T-helper 22 cell (primary cell): ENCODE measurements around the gene GRM2.
A peak's percentile ranks its signal among the peaks of the same experiment; 100 is the strongest.

Experiments used
- DNase-seq: peaks from one replicate; pipeline ENCODE4 v3.0.0-alpha.2; 2020; ENCODE audit warnings: low read depth

The GRM2 gene

DNA sequence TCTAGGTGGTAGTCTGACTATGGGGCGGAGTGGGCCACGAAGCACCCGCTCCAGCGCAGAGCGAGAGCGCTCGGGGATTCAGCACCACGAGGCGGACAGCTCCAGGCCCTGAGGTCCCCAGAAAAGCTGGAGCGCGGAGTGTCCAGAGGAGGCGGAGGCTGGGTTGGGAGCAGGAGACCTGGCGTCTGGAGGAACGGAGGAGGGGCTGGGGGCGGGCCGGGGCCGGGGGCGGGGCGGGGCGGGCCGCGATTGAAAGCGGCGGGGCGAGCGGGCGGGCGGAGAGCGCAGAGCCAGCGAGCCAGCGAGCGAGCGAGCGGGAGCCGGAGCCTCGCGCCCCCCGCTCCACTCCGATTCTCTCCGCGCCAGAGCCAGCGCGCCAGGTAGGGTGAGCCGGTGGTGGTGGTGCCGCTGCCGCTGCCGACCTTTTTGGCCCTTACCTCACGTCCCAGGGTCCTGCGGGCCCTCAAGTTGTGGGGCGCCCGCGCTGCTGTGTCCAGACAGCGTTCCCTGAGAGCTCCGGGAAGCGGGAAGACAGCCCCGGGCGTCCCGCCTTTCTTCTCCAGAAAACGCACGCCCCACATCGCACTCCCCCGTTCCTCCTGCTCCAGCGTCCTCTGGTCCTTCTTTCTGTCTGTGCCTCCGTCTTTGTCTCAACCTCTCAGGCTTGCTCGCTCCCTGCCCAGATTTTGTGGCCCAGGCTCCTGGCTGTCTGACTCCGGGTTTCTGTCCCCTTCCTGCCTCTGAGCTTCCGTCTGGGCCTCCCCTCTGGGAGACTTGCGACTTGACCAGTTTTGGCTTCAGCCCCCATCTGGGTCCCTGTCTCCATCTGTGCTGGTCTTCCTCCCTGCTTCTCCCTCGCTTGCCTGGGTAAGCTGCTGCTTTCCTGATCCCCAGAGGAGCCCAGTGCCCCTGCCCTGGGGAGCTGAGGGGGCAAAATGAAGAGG is at the start of gene GRM2:
TSS of gene GRM2 (plus strand) at position 281 of the 944 bp plus-strand sequence. CDS start 1,916 bp downstream, outside the sequence.
- no peak for DNase-seq

GRCh38 chr3:51657234-51657633 is 49.6 kb upstream of the GRM2 start:
- no peak for DNase-seq

DNA sequence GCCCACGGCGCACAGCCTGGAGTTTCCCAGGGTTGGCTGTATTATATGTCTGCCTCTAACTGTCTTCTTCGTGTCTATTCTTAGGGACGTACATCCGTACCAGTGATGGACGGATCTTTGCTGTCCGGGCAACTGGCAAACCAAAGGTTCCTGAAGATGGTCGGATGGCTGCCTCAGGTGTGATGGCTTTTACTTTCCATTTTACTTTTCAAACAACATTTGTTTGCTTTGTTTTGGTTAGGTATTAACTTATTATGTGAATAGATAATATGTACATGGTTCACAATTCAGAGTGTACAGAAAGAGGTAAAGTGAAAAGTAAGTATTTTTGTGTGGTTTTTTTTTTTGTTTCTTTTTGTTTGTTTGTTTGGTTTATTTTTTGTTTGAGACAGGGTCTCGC is 46.9 kb upstream of the GRM2 start:
- no peak for DNase-seq

DNA sequence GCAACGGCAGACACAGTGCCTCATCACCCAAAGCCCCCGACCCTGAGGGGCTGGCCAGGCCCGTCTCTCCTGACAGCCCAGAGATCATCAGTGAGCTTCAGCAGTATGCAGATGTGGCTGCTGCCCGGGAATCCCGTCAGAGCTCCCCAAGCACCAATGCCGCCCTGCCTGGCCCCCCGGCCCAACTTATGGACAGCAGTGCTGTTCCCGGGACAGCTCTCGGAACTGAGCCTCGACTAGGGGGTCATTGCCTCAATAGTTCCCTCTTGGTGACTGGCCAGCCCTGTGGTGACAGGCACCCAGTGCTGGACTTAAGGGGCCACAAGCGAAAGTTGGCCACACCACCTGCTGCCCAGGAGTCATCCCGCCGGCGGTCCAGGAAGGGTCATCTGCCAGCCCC is 44.4 kb upstream of the GRM2 start:
- DNase-seq: no peak

GRCh38 chr3:51668756-51669155 is 38.1 kb upstream of the GRM2 start:
- no peak for DNase-seq

DNA sequence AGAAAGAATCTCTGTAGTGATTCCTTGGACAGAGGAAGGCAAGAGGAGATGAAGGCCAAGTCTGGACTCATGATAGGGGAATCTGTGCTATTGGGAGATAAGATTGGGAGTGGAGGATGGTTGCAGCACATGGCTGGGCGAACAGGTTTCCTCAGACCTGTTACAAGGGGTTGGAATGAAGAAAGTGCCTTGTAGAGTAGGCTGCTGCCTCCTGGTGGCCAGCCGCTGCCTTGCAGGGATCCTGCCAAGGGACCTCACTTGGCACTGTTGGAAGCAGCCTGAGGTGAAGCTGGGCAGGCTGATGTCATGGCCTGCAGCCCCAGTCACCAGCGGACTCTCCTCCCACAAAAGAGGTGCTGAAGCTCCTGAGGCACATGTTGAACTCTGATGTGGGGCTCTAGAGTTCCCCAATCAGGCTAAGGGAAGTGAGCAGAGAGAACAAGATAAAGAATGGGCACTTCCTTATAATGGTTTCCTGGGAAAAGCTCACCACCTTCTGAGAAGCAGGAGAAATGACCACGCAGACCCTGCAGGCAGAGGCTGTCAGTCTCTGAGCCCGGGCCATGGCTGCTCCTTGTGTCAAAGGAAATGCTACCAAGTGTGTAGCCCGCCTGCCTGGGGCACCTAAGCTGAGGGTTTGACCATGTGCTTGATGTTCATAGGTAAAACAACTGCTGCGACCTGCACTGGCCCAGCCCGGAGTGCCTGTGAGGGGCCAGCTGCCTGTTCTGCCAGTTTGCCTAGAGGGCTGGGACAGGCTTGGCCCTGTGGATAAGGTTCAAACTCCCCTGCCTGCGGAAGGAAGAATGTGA is 37.4 kb upstream of the GRM2 start:
- peak; percentile 63 for DNase-seq

GRCh38 chr3:51670053-51670822 is 36.6 kb upstream of the GRM2 start:
- peak; percentile 57 for DNase-seq

- DNase-seq: peak; percentile 92
These were observed 35.8 kb upstream of the GRM2 start, which contains the start of gene TEX264 for GRCh38 chr3:51670823-51671733. Gene TEX264, plus strand, starts transcription at chr3:51671252. Its CDS starts 3,053 bp downstream, at chr3:51674305.

DNA sequence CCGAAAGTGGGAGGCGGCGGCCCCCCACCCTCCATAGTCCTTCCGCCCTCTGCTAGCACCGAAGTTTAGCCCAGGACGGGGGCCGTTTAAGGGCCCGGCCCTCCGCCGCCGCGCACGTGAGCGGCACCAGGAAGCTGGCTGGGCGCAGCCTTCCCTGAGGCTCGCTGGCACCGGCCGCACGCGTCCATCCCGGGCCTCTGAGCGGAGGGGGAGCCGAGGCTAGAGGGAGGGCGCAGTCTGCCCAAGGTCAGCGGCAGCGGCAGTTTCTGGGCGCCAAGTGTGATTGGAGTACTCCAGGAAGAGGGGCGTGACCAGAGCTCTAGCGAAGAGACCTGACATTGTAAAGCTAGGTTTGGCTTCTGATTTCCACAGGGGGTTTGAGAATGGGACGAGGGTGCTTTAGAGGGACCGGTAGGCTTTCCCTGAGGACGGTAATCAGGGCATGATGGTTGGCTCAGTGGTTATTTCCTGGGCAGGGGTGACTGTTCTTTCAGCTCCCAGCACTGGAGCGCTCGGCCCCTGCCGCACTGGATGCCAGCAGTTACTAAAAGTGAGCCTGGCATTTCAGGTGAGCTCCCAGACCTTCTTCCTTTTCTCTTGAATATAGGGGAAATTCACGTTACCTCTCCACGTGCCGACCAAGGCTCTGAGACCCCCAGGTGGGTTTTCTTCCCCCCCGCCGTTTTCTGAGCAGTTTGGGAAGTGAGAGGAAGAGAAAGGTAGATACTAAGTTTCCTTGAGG is 35.0 kb upstream of the GRM2 start:
- DNase-seq: peak; percentile 41

- no peak for DNase-seq
These were observed 33.6 kb upstream of the GRM2 start for GRCh38 chr3:51673181-51673801.

GRCh38 chr3:51673802-51674654 is 32.8 kb upstream of the GRM2 start:
- DNase-seq: no peak

DNA sequence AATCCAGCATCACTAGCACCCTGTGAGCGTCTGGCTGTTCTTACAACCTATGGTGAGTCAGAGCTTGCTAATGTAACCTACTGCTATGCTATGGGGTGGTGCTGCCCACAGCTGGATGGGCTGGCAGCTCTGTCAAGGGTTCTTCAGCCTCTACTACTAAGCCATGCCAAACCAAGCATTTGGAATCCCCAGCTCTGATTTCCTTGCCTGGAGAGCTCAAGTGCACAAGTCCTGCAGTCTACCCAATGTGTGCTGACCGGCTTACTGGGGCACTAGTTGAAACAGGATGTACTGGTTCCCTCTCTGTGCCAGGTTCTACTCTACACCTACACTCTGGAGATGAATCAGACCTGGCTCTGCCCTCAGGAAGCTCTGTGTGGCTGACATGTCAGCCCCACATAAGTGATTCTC is 31.7 kb upstream of the GRM2 start:
- no peak for DNase-seq

DNA sequence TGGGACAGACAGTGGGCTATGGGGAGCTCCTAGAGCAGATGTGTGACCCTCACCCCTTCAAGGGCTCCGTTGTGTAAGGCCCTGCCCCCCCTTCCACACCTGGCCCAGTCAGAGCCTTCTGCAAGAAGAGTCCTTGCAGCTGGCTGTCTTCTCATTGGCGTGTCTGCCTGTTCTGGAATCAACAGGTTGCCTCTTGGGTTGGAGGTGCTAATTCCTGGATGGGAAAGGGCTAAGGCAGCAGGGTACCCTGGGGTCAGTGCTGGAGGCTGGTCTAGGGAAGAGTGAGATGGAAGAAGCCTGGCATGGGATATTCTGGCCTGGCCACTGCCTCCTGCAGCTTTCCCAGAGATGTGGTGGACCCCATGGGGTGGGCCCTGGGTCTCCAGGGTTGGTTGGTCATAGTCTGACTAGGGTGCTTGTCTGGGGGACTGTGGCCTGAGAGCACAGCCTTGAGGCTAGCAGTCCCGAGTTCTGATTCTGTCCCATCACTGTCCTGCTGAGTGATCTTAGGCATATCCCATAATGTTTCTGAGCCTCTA is 30.7 kb upstream of the GRM2 start:
- no peak for DNase-seq

- DNase-seq: no peak
These were observed 29.5 kb upstream of the GRM2 start for GRCh38 chr3:51677358-51677757.

DNA sequence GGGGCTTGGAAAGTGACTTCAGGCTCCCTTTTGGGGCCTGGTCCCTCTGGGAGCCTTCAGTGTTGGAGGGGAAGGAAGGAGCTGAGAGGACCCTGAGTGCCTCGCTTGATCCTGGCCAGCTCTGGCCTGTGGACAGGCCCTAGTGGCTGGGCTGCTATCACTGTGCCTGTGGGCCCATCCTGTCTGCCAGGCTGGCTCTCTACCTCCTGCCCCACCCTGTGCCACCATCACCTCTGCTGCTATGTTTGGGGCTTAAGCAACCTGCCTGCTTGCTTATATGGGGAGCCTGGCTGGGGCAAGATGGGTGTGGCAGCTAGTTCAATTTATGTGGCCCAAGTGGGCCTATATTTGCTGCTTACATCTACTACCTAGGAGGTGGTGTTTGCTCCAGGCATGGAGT is 28.7 kb upstream of the GRM2 start:
- no peak for DNase-seq

DNA sequence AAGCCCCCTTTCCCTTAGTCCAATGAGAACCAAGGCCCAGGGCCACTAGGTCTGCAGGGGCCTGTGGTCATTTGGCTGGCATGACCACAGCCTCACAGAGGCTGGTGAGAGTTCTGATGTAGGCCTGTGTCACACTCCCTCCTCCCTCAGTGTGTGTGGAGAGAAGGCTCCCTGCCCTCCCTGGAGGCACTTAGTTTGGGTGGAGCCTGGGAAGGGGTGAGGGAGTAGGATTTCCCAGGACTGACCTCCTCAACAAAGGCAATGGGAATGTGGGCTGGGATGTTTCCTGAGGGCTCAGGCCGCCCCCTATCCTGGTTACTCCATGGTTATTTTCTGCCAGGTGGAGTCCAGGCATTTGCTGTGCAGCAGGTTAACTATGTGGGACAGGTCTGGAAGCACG is 28.2 kb upstream of the GRM2 start:
- no peak for DNase-seq

DNA sequence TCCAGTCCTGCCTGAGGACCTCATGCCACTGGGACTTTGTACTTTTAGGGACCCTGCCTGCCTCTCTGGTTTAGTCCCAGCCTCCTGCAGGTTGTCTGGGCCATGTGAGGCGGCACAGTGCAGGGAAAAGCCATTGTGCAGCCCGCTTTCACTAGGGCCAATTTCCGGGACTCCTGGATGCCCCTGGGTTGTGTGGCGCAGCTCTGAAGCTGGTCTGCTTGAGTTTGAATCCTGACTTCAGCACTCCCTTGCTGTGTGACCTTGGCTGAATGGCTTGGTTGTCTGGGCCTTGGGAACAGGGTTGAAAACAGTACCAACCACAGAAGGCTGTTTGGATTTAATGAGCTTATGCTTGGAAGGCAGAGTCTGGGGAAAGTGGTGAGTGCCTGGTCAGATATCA is 27.6 kb upstream of the GRM2 start:
- DNase-seq: no peak

- no peak for DNase-seq
These were observed 27.1 kb upstream of the GRM2 start for GRCh38 chr3:51679777-51680176.

- no peak for DNase-seq
These were observed 26.7 kb upstream of the GRM2 start for GRCh38 chr3:51680196-51680595.
